GM21576 (cell line): Measurements from ENCODE around the gene FGF1.

ENCODE experiments used
- ATAC-seq: cut with Tn5 transposase; IDR thresholded peaks from one replicate; pipeline ENCODE4 v1.9.1; 2021; ENCODE audit warnings: mild to moderate bottlenecking, moderate library complexity; ENCODE audit not compliant: unreplicated experiment

The FGF1 gene

GRCh38 chr5:142617416-142618129 is 68.3 kb downstream of the FGF1 start:
- no peak for ATAC-seq

- ATAC-seq: no peak
Measured at GRCh38 chr5:142615948-142616347, 69.9 kb downstream of the FGF1 start.

- ATAC-seq: no peak
Measured at GRCh38 chr5:142614054-142614453, 71.8 kb downstream of the FGF1 start.

GRCh38 chr5:142613271-142613671 is 72.6 kb downstream of the FGF1 start:
- no peak for ATAC-seq

GRCh38 chr5:142612494-142613270 is 73.2 kb downstream of the FGF1 start:
- no peak for ATAC-seq

- ATAC-seq: no peak
Measured at GRCh38 chr5:142611154-142611553, 74.7 kb downstream of the FGF1 start.

- ATAC-seq: no peak
Measured at GRCh38 chr5:142610176-142611001, 75.5 kb downstream of the FGF1 start.

- ATAC-seq: no peak
Measured at GRCh38 chr5:142609142-142609541, 76.7 kb downstream of the FGF1 start.

- no peak for ATAC-seq
Measured at GRCh38 chr5:142608081-142608480, 77.8 kb downstream of the FGF1 start.

GRCh38 chr5:142605611-142606010 is 80.3 kb downstream of the FGF1 start:
- ATAC-seq: no peak

- ATAC-seq: no peak
Measured at GRCh38 chr5:142602720-142603245, 83.1 kb downstream of the FGF1 start.

GRCh38 chr5:142601432-142601831 is 84.5 kb downstream of the FGF1 start:
- ATAC-seq: no peak

GRCh38 chr5:142600611-142601358 is 85.1 kb downstream of the FGF1 start:
- no peak for ATAC-seq

GRCh38 chr5:142600092-142600491 is 85.8 kb downstream of the FGF1 start:
- ATAC-seq: no peak

- ATAC-seq: no peak
Measured at GRCh38 chr5:142598338-142598700, 87.6 kb downstream of the FGF1 start.

GRCh38 chr5:142597546-142598337 is 88.1 kb downstream of the FGF1 start:
- ATAC-seq: no peak

- no peak for ATAC-seq
Measured at GRCh38 chr5:142597025-142597424, 88.9 kb downstream of the FGF1 start.

- ATAC-seq: no peak
Measured at GRCh38 chr5:142592365-142592764, 93.5 kb downstream of the FGF1 start.

- ATAC-seq: no peak
Measured at GRCh38 chr5:142590451-142591231, 95.2 kb downstream of the FGF1 start.
